Naive B cell (primary cell): ENCODE results near the gene PRSS56. TPM values are rescaled to one million over a fixed set of nuclear protein-coding genes. Genes with fewer than 3 reads are reported as not detected.
"Not testable (repeated sequence)": the region's sequence is repeated elsewhere in the genome, so short reads cannot be mapped to it uniquely, and the experiment has no call there.

ENCODE experiments used
- ATAC-seq, 2 donors: fragments of 150-1000 bp; cut with Tn5 transposase; 2 replicates each; pipeline ENCODE4 v1.10.0; 2021; ENCODE audit warnings: low read depth in 2 of 2, mild to moderate bottlenecking in 2 of 2, moderate library complexity in 2 of 2
- DNase-seq: peaks from one replicate; pipeline ENCODE4 v3.0.0; 2022
- H3K27ac Mint-ChIP-seq, 6 donors: one replicate each; pipeline ENCODE4 v1.8.0; 2020 to 2022; ENCODE audit warnings: mild to moderate bottlenecking in 6 of 6, mixed read lengths in 6 of 6, moderate library complexity in 5 of 6, inconsistent platforms in 2 of 6
- H3K27me3 Mint-ChIP-seq, 3 donors: one replicate each; pipeline ENCODE4 v1.8.0; 2021 to 2022; ENCODE audit warnings: mixed read lengths in 3 of 3, mild to moderate bottlenecking in 1 of 3
- H3K36me3 Mint-ChIP-seq, 2 donors: one replicate each; pipeline ENCODE4 v1.8.0; 2020 to 2022; ENCODE audit warnings: mixed read lengths in 2 of 2, inconsistent platforms in 1 of 2, mild to moderate bottlenecking in 1 of 2
- H3K4me1 Mint-ChIP-seq, 3 donors: one replicate each; pipeline ENCODE4 v1.8.0; 2020 to 2022; ENCODE audit warnings: mixed read lengths in 3 of 3, inconsistent platforms in 1 of 3, mild to moderate bottlenecking in 1 of 3, moderate library complexity in 1 of 3
- H3K4me3 Mint-ChIP-seq, 8 donors: one replicate each; pipeline ENCODE4 v1.8.0; 2020 to 2022; ENCODE audit warnings: mild to moderate bottlenecking in 8 of 8, mixed read lengths in 8 of 8, moderate library complexity in 8 of 8, inconsistent platforms in 2 of 8
- H3K9me3 Mint-ChIP-seq, 7 donors: one replicate each; pipeline ENCODE4 v1.8.0; 2020 to 2022; ENCODE audit warnings: mixed read lengths in 7 of 7, mild to moderate bottlenecking in 5 of 7, inconsistent platforms in 2 of 7, moderate library complexity in 1 of 7
- polyA plus RNA-seq, 6 donors: library from polyadenylated mRNA; unstranded; fragments of 300-500 nt; fragmentation: Illumina TruSeq; gene quantifications; one replicate each; pipeline ENCODE4 v1.2.3, GENCODE V29; 2021; ENCODE audit warnings: low read depth in 6 of 6

Gene PRSS56
- polyA plus RNA-seq, 6 donors from 2014 or later: not detected

DNA sequence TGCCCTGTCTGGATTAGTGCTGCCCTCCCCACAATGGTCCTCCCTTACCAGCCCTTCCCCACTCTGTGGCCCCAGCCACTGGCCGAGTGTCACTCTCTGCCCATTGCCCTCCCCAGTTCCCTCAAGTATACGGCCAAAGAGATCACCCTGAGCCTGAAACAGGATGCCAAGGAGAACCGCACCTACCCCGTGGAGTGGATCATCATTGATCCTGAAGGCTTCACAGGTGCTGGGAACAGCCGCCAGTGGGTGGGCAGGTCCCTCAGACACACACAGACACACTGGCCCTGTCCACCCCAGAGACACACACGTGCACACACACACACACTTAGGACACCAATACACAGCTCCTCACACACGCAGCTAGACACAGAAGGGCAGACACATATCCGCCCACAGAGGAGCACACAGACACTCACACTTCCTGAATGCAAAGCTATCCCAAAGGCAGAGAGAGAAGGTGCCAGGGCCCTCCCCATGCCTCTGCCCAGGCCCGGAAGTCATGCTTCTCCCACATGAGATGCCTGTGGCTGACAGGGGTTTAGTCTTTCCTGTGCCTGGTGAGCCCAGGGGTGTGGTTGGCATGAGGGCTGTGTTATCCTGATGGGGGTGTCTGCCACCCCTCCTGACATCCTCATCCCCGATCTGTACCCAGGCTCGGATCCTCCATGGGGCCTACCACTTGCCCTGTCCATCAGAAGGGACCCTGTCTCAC, 8.7 kb downstream of the PRSS56 start:
- Mint-ChIP-seq H3K4me3 (peak overlapping the region in 1 of 8 donors; percentile 15), H3K4me1 (peaks cover 7 to 12% (median 11%) of the 10 kb centered on the region in 3 donors), H3K36me3 (no peaks in the 10 kb centered on the region), H3K27me3 (peaks cover 24 to 60% (median 43%) of the 10 kb centered on the region in 3 donors), H3K27ac (peak overlapping the region in 2 of 6 donors; percentile 32 to 55), H3K9me3 (no peaks in the 10 kb centered on the region)
- ATAC-seq (no peak), DNase-seq (no peak)

DNA sequence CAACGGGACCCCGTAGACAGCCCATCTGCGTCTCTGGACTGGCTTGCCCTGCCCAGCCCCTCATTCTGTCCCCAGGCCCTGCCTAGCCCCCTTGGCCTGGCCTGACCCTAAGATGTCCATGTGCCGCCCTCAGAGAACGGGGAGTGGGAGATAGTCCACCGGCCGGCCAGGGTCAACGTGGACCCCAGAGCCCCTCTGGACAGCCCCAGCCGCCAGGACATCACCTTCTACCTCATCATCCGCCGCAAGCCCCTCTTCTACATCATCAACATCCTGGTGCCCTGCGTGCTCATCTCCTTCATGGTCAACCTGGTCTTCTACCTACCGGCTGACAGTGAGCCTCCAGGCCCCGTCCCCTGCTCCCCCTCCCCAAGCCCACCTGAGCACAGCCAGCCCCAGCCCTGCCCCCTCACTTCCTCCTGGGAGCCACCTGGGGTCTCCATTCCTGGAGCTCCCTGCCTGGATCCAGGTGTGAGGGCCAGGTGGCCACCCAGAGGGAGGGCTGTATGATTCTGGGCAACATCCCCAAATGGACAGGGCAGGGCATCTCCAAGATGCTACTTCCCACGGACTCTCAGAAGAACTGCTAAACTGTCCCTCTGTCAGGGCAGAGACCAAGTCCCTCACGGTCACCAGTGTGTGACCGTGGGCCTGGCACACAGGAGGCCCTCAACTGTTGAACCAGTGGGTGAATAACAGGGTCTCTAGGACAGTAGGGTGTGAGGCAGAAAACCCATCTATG, 9.8 kb downstream of the PRSS56 start:
- Mint-ChIP-seq H3K27me3 (peaks cover 19 to 59% (median 35%) of the 10 kb centered on the region in 3 donors), H3K4me1 (peaks cover 0 to 8% (median 5%) of the 10 kb centered on the region in 3 donors), H3K9me3 (no peaks in the 10 kb centered on the region), H3K36me3 (no peaks in the 10 kb centered on the region), H3K4me3 (no peak overlapping the region), H3K27ac (no peak overlapping the region)
- no peak for DNase-seq
- ATAC-seq: no peak

DNA sequence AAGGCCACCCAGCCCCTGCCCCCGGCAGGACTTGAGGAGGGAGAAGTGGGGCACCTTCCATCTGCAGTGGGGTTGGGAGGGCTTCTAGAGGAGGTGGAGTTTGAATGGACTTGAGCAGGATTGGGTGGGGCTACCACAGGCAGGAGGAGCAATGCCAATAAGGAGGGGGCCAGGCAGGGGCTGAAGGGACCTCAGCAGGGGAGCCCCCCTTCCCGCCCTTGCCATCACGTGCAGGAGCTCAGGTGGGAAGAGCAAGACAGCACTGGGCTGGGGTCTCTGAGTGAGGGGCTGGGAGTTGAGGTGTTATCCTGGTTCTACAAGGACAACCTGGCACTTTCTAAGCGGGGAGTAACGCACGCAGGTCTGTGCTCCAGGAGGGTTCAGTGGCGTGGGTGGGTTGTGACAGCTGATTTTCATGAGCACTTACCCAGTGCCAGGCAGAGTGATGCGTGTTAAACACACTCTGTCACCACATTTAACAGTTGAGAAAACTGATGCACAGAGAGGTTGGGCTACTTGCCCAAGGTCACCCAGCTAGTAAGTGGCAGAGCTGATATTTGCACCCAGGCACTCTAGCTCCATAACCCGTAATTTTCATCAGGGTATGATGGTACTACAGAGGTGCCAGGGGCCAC, 10.6 kb downstream of the PRSS56 start:
- no peaks in the 10 kb centered on the region for H3K36me3 Mint-ChIP-seq
- no peak overlapping the region for H3K4me3 Mint-ChIP-seq
- ATAC-seq: no peak
- H3K9me3 Mint-ChIP-seq: no peaks in the 10 kb centered on the region
- H3K27me3 Mint-ChIP-seq: peaks cover 19 to 66% (median 35%) of the 10 kb centered on the region in 3 donors
- no peak overlapping the region for H3K27ac Mint-ChIP-seq
- no peak for DNase-seq
- peaks cover 0 to 8% (median 5%) of the 10 kb centered on the region in 3 donors for H3K4me1 Mint-ChIP-seq

DNA sequence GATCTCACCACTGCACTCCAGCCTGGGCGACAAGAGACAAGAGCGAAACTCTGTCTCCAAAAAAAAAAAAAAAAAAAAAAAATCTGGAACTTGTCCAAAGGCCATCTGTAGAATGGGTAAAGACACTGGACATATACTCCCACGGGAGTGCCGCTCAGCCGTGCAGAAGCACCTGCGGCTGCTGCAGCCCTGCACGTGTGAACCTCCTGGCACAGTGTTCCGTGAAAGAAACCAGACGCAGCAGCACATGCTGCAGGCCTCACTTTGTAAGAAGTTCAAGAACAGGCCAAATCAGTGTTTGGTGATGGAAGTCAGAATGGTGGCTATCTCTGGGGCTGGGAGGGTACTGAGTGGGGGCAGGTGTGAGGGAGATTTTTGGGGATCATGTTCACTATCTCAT, 12.2 kb downstream of the PRSS56 start:
- Mint-ChIP-seq H3K4me3 (no peak overlapping the region), H3K27ac (no peak overlapping the region), H3K27me3 (peaks cover 14 to 68% (median 30%) of the 10 kb centered on the region in 3 donors), H3K4me1 (peaks cover 0 to 8% (median 5%) of the 10 kb centered on the region in 3 donors), H3K9me3 (peaks cover 0 to 7% (median 4%) of the 10 kb centered on the region in 7 donors), H3K36me3 (no peaks in the 10 kb centered on the region)
- DNase-seq (no peak), ATAC-seq (no peak)

DNA sequence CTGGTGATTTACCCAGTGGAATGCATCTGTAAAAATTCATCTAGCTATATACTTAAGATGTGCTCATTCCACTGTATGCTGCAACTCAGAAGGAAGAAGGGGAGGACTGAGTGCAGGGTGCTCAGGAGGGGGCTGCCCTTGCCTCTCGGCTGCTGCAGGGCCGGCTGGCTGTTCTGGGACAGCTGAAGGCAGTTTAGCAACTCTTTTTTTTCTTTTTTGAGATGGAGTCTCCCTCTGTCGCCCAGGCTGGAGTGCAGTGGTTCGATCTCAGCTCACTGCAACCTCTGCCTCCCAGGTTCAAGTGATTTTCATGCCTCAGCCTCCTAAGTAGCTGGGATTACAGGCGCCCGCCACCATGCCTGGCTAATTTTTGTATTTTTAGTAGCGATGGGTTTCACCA, 12.6 kb downstream of the PRSS56 start:
- H3K4me3 Mint-ChIP-seq, H3K9me3 Mint-ChIP-seq, H3K36me3 Mint-ChIP-seq, DNase-seq, H3K27ac Mint-ChIP-seq, H3K4me1 Mint-ChIP-seq, ATAC-seq: not testable (repeated sequence)
- peaks cover 12 to 68% (median 26%) of the 10 kb centered on the region in 3 donors for H3K27me3 Mint-ChIP-seq

DNA sequence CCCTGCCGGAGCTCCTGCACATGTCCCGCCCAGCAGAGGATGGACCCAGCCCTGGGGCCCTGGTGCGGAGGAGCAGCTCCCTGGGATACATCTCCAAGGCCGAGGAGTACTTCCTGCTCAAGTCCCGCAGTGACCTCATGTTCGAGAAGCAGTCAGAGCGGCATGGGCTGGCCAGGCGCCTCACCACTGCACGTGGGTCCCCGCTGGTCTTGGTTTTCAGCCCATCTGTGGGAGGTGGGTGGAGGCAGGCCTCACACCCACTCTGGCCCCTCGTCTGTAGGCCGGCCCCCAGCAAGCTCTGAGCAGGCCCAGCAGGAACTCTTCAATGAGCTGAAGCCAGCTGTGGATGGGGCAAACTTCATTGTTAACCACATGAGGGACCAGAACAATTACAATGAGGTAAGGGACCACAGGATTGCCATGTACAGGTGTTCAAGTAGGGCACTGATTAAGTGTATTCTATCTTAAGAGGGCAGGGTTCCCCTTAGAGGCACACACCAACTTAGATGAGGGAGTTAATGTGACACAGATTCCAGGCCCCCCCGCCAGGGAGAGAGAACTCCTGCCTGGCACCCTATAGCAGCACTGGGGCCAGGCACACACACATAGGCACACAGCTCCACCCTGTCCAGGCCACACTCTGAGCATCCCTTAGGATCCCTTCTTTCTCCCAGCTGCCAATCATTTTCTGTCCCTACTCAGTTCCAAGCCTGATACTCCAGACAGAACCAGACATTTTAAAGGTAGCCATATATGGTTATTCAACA, 13.9 kb downstream of the PRSS56 start:
- peaks cover 3 to 62% (median 25%) of the 10 kb centered on the region in 3 donors for H3K27me3 Mint-ChIP-seq
- H3K4me3 Mint-ChIP-seq: no peak overlapping the region
- ATAC-seq: no peak
- DNase-seq: no peak
- H3K27ac Mint-ChIP-seq: no peak overlapping the region
- no peaks in the 10 kb centered on the region for H3K36me3 Mint-ChIP-seq
- H3K9me3 Mint-ChIP-seq: peaks cover 0 to 7% (median 4%) of the 10 kb centered on the region in 7 donors
- H3K4me1 Mint-ChIP-seq: peaks cover 11 to 17% (median 11%) of the 10 kb centered on the region in 3 donors

DNA sequence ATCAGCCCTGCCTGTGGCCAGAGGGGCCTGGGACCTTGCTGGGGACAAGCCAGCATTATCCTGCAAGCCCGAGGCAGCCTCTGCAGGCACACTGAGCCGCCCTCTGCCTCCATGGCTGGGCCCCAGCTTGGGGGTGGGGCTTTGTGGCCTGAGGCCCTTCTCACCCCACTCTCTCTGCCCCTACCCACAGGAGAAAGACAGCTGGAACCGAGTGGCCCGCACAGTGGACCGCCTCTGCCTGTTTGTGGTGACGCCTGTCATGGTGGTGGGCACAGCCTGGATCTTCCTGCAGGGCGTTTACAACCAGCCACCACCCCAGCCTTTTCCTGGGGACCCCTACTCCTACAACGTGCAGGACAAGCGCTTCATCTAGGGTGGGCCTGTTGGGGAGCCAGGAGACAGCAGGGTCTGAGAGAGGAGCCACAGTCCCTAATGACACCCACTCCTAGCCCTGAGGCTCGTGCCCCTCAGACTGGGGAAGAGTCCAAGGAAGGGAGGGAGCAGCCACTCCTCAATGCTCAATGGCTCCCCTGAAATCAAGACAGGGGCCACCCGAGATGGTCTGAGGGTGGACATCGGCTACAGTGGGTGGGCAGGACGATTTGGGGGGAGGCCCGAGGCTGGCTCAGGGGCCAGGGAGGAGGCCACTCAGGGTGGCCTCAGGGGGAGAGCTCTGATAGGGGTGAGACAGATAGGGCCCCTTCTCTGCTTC, 14.9 kb downstream of the PRSS56 start:
- Mint-ChIP-seq H3K4me1 (peaks cover 11 to 19% (median 11%) of the 10 kb centered on the region in 3 donors), H3K27ac (no peak overlapping the region), H3K9me3 (peaks cover 0 to 7% (median 4%) of the 10 kb centered on the region in 7 donors), H3K27me3 (peaks cover 3 to 53% (median 22%) of the 10 kb centered on the region in 3 donors), H3K36me3 (no peaks in the 10 kb centered on the region), H3K4me3 (no peak overlapping the region)
- DNase-seq (no peak), ATAC-seq (no peak)

DNA sequence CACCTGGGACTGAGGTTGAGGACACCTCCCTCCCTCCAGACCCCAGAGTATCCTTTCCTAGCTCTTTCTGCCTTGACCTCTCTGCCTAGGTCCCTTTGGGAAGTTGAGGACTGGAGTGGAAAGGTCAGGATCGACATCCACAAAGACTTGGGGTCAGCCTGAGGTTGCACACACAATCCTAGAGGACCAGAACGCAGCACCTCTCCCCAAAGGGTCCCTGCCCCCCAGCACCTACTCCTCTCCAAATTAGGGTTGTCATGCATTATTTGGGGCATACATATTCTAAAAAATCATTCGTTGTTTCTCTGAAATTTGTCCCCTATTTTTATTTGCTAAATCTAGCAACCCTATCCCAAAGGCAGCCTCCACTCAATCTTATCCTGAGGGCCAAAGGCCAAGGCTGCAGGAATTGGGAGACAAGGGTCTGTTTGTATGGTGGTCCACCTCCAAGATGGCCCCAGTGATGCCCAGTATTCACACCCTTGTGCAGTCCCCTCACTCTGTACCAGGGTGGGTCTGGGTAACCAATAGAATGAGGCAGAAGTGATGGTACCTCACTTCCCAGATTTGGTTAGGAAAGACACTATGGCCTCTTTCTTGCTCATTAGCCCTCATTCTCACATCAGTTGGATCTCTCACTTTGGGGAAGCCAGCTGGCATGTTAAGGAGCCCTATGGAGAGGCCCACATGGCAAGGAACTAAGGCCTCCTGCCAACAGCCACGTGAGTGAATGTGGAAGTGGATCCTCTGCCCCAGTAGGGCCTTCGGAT, 15.8 kb downstream of the PRSS56 start:
- no peak overlapping the region for H3K27ac Mint-ChIP-seq
- no peak overlapping the region for H3K4me3 Mint-ChIP-seq
- H3K36me3 Mint-ChIP-seq: no peaks in the 10 kb centered on the region
- no peak for ATAC-seq
- no peak for DNase-seq
- H3K4me1 Mint-ChIP-seq: peaks cover 11 to 24% (median 15%) of the 10 kb centered on the region in 3 donors
- peaks cover 0 to 7% (median 4%) of the 10 kb centered on the region in 7 donors for H3K9me3 Mint-ChIP-seq
- H3K27me3 Mint-ChIP-seq: peaks cover 3 to 45% (median 22%) of the 10 kb centered on the region in 3 donors

DNA sequence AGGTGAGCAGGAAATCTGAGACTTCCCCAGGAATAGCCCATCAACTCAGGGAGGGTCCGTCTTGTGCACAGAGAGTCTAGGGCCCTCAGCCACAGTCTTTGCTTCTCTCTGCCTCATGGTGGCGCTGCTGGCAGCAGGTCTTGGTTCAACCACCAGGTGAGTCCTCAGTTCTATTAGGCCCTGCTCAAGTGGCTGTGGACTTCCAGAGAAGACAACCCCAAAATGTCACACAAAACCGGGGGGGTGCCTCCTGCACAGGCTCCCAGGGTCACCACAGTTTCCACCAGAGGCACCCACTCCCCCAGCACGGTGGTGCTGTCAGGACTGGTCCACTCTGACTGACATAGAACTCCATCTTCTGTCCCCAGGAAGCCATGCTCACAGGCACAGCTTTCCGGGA, 16.9 kb downstream of the PRSS56 start:
- peaks cover 3 to 45% (median 22%) of the 10 kb centered on the region in 3 donors for H3K27me3 Mint-ChIP-seq
- no peak for ATAC-seq
- DNase-seq: no peak
- H3K27ac Mint-ChIP-seq: no peak overlapping the region
- H3K9me3 Mint-ChIP-seq: peaks cover 0 to 7% (median 4%) of the 10 kb centered on the region in 7 donors
- H3K4me1 Mint-ChIP-seq: peaks cover 20 to 24% (median 20%) of the 10 kb centered on the region in 3 donors
- no peaks in the 10 kb centered on the region for H3K36me3 Mint-ChIP-seq
- peak overlapping the region in 1 of 8 donors; percentile 20 for H3K4me3 Mint-ChIP-seq

DNA sequence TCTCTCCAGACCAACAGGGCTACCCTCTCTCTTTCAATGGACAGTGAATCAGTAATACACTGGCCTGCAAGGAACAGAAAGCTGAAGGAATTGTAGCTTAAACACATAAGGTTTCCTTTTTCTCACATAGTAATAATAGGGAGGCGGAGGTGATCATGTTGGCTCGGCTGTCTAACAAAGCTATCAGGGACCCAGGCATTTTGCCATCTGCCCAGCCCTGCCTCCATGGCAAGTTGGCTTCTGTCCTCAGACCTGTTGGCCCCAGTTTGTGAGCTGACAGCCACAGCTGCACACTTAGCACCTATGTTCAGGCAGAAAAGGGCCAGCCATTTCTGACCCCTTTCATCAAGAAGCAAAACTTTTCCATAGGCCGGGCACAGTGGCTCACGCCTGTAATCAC, 17.3 kb downstream of the PRSS56 start:
- Mint-ChIP-seq H3K4me3 (no peak overlapping the region), H3K36me3 (no peaks in the 10 kb centered on the region), H3K27ac (no peak overlapping the region), H3K9me3 (peaks cover 0 to 7% (median 4%) of the 10 kb centered on the region in 7 donors), H3K27me3 (peaks cover 3 to 45% (median 22%) of the 10 kb centered on the region in 3 donors), H3K4me1 (peaks cover 22 to 28% (median 24%) of the 10 kb centered on the region in 3 donors)
- ATAC-seq (no peak), DNase-seq (no peak)

DNA sequence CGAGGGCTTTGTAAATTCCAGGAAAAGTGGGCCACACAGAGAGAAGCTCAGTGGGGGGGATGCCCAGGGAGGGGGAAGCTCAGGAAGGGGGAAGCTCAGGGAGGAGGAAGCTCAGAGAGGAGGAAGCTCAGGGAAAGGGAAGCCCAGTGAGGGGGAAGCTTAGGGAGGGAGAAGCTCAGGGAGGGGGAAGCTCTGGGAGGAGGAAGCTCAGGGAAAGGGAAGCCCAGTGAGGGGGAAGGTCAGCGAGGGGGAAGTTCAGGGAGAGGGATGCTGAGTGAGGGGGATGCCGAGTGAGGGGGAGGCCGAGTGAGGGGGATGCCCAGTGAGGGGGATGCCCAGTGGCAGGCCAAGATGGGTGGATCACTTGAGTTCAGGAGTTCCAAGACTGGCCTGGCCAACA, 18.5 kb downstream of the PRSS56 start:
- H3K4me3 Mint-ChIP-seq: peak overlapping the region in 2 of 8 donors; percentile 68 to 79
- H3K4me1 Mint-ChIP-seq: peaks cover 30 to 35% (median 31%) of the 10 kb centered on the region in 3 donors
- peaks cover 0 to 7% (median 4%) of the 10 kb centered on the region in 7 donors for H3K9me3 Mint-ChIP-seq
- DNase-seq (no peak), ATAC-seq (no peak)
- H3K36me3 Mint-ChIP-seq: no peaks in the 10 kb centered on the region
- H3K27me3 Mint-ChIP-seq: peaks cover 0 to 45% (median 22%) of the 10 kb centered on the region in 3 donors
- peak overlapping the region in 3 of 6 donors; percentile 83 to 90 (median 83) for H3K27ac Mint-ChIP-seq
